Smooth muscle cell (in vitro differentiated cells): ENCODE data around the gene PRC1. TPM values are rescaled to one million over a fixed set of nuclear protein-coding genes. Genes with fewer than 3 reads are reported as not detected.

ENCODE experiments used
- DNase-seq: peaks from one replicate; lab custom pipeline; 2025; ENCODE audit not compliant: unreplicated experiment; lab: John Stamatoyannopoulos, UW
- H2AFZ ChIP-seq: fragments of 200-600 bp; sonication (generic); 2 replicates; pipeline ENCODE4 v1.6.0; 2016; ENCODE audit warnings: antibody characterized with exemption, low read depth, mild to moderate bottlenecking
- H3F3A ChIP-seq: fragments of 200-600 bp; sonication (generic); 2 replicates; pipeline ENCODE4 v1.6.0; 2017; ENCODE audit warnings: antibody characterized with exemption, low read depth
- H3K27ac ChIP-seq: fragments of 200-600 bp; sonication (generic); 2 replicates; pipeline ENCODE4 v1.5.1; 2016; ENCODE audit warnings: low read depth, mild to moderate bottlenecking
- H3K27me3 ChIP-seq: fragments of 200-600 bp; sonication (generic); 2 replicates; pipeline ENCODE4 v1.6.1; 2016; ENCODE audit warnings: low read depth, mild to moderate bottlenecking
- H3K36me3 ChIP-seq: fragments of 200-600 bp; sonication (generic); 2 replicates; pipeline ENCODE4 v1.5.1; 2016; ENCODE audit warnings: low read depth
- H3K4me1 ChIP-seq: fragments of 200-600 bp; sonication (generic); 2 replicates; pipeline ENCODE4 v1.5.1; 2016; ENCODE audit warnings: low read depth
- H3K4me2 ChIP-seq: fragments of 200-600 bp; sonication (generic); 2 replicates; pipeline ENCODE4 v1.6.0; 2016; ENCODE audit warnings: mild to moderate bottlenecking
- H3K4me3 ChIP-seq: fragments of 200-600 bp; sonication (generic); 2 replicates; pipeline ENCODE4 v1.5.1; 2016; ENCODE audit warnings: mild to moderate bottlenecking
- H3K79me2 ChIP-seq: fragments of 200-600 bp; sonication (generic); 2 replicates; pipeline ENCODE4 v1.6.0; 2016; ENCODE audit warnings: low read depth, mild to moderate bottlenecking
- H3K9ac ChIP-seq: fragments of 200-600 bp; sonication (generic); 2 replicates; pipeline ENCODE4 v1.6.0; 2016; ENCODE audit warnings: low read depth
- H3K9me3 ChIP-seq: fragments of 200-600 bp; sonication (generic); replicated peaks from 2 replicates; pipeline ENCODE4 v1.5.1; 2016; ENCODE audit warnings: low read depth
- H4K20me1 ChIP-seq: fragments of 200-600 bp; sonication (generic); 2 replicates; pipeline ENCODE4 v1.6.0; 2016; ENCODE audit warnings: low read depth
- CTCF ChIP-seq: fragments of 200-600 bp; sonication (generic); IDR thresholded peaks from 2 replicates; pipeline ENCODE4 v1.5.1; 2017; ENCODE audit warnings: borderline replicate concordance, mild to moderate bottlenecking, antibody characterized with exemption; ENCODE audit not compliant: insufficient read depth, poor library complexity, severe bottlenecking
- WGBS: methylation state at CpG from one replicate; pipeline ENCODE4 v1.1.7; 2016; ENCODE audit warnings: low lambda C conversion rate; 5-methylcytosine and 5-hydroxymethylcytosine counted together
- polyA plus RNA-seq: library from polyadenylated mRNA; unstranded; fragments of >200 nt; fragmentation: Nextera tagmentation; extraction: Ambion mirVana; gene quantifications from 2 replicates; pipeline ENCODE4 v1.2.1, GENCODE V29; 2016
- total RNA-seq: library from RNA; depleted of rRNA; stranded (reverse); fragments of >200 nt; gene quantifications from 2 replicates; pipeline ENCODE4 v1.2.3, GENCODE V29; 2014

The PRC1 gene
- total and polyA plus RNA-seq, 2 experiments from 2014 or later: 20.4 to 32.3 TPM

GRCh38 chr15:90962021-90962420, 32.3 kb downstream of the PRC1 start:
- Histone ChIP-seq H3K79me2 (no peaks in the 10 kb centered on the region), H3K36me3 (no peaks in the 10 kb centered on the region), H3K4me3 (no peak overlapping the region), H3K4me2 (no peak overlapping the region), H2AFZ (no peak overlapping the region), H3F3A (no peaks in the 10 kb centered on the region), H3K27me3 (no peaks in the 10 kb centered on the region), H3K27ac (no peak overlapping the region), H3K9ac (no peak overlapping the region), H3K9me3 (no peaks in the 10 kb centered on the region), H4K20me1 (no peaks in the 10 kb centered on the region), H3K4me1 (peaks cover 9% of the 10 kb centered on the region)
- DNase-seq: no peak
- TF ChIP-seq CTCF: no peak
- 94% methylated on average over 4 of the region's 4 CpGs for WGBS

- WGBS: 96% methylated on average over 20 of the region's 20 CpGs
- Histone ChIP-seq H3K79me2 (no peaks in the 10 kb centered on the region), H3F3A (peaks cover 5% of the 10 kb centered on the region), H3K27me3 (no peaks in the 10 kb centered on the region), H3K9me3 (no peaks in the 10 kb centered on the region), H3K4me1 (peaks cover 17% of the 10 kb centered on the region), H3K4me3 (no peak overlapping the region), H3K27ac (no peak overlapping the region), H4K20me1 (peaks cover 5% of the 10 kb centered on the region), H3K36me3 (no peaks in the 10 kb centered on the region), H3K9ac (no peak overlapping the region), H3K4me2 (no peak overlapping the region), H2AFZ (no peak overlapping the region)
- no peak for TF ChIP-seq CTCF
- no peak for DNase-seq
These were observed 33.8 kb downstream of the PRC1 start for GRCh38 chr15:90960298-90961091.

DNA sequence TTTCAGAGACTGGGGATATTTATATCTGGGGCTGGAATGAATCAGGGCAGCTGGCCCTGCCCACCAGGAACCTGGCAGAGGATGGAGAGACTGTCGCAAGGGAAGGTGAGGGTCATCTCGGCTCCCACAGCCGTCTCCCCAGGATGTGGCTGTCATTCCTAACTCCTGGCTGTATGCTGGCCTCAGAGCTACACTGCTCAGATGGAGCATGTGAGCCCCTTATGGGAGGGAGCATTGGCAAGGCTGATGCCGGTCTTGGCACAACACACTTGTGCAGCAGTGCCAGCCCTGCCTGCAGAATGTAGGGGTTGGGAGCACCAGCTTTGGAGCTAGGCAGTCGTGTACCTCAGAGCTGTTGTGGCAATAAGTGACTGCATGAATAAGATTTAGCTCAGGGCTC, 34.4 kb downstream of the PRC1 start:
- TF ChIP-seq CTCF: no peak
- Histone ChIP-seq H3K4me3 (no peak overlapping the region), H2AFZ (no peak overlapping the region), H3K36me3 (no peaks in the 10 kb centered on the region), H3K9ac (no peak overlapping the region), H3K4me1 (peaks cover 17% of the 10 kb centered on the region), H4K20me1 (peaks cover 9% of the 10 kb centered on the region), H3K9me3 (no peaks in the 10 kb centered on the region), H3K27me3 (no peaks in the 10 kb centered on the region), H3K79me2 (no peaks in the 10 kb centered on the region), H3K27ac (no peak overlapping the region), H3K4me2 (no peak overlapping the region), H3F3A (peaks cover 5% of the 10 kb centered on the region)
- WGBS: 98% methylated on average over 5 of the region's 5 CpGs
- no peak for DNase-seq

- no peak for TF ChIP-seq CTCF
- Histone ChIP-seq H3F3A (peaks cover 5% of the 10 kb centered on the region), H3K27me3 (no peaks in the 10 kb centered on the region), H3K36me3 (no peaks in the 10 kb centered on the region), H3K4me3 (no peak overlapping the region), H3K4me1 (peaks cover 17% of the 10 kb centered on the region), H3K9me3 (no peaks in the 10 kb centered on the region), H2AFZ (no peak overlapping the region), H3K9ac (no peak overlapping the region), H3K4me2 (no peak overlapping the region), H4K20me1 (peaks cover 9% of the 10 kb centered on the region), H3K27ac (no peak overlapping the region), H3K79me2 (no peaks in the 10 kb centered on the region)
- no peak for DNase-seq
- WGBS: 94% methylated on average over 8 of the region's 8 CpGs
These were observed 35.2 kb downstream of the PRC1 start for GRCh38 chr15:90959028-90959595.
